ENCODE measurements around the gene WWC2.

The WWC2 gene

GRCh38 chr4:183326853-183327252 lies 227.8 kb downstream of the WWC2 start:
- TF ChIP-seq CTCF (IDR thresholded peaks at IDR 0.05; ENCODE audit: extremely low read depth, insufficient read depth, missing control alignments), result no peak
- DNase-seq (ENCODE audit: low spot score), result no peak
- in situ Hi-C loops (cut with MboI; ENCODE audit: low pct_unique_long_range_greater_than_20kb, low sequenced_read_pairs, unreplicated experiment), result no loop called here

- DNase-seq (ENCODE audit: low spot score), result no peak
- in situ Hi-C loops (cut with MboI; ENCODE audit: low pct_unique_long_range_greater_than_20kb, low sequenced_read_pairs, unreplicated experiment), result no loop called here
- TF ChIP-seq CTCF (IDR thresholded peaks at IDR 0.05; ENCODE audit: extremely low read depth, insufficient read depth, missing control alignments), result no peak
These were observed 228.8 kb downstream of the WWC2 start for GRCh38 chr4:183327827-183328226.

GRCh38 chr4:183328832-183329231 lies 229.8 kb downstream of the WWC2 start:
- in situ Hi-C loops (cut with MboI; ENCODE audit: low pct_unique_long_range_greater_than_20kb, low sequenced_read_pairs, unreplicated experiment), result no loop called here
- no peak for TF ChIP-seq CTCF (IDR thresholded peaks at IDR 0.05; ENCODE audit: extremely low read depth, insufficient read depth, missing control alignments)
- DNase-seq (ENCODE audit: low spot score), result no peak

DNA sequence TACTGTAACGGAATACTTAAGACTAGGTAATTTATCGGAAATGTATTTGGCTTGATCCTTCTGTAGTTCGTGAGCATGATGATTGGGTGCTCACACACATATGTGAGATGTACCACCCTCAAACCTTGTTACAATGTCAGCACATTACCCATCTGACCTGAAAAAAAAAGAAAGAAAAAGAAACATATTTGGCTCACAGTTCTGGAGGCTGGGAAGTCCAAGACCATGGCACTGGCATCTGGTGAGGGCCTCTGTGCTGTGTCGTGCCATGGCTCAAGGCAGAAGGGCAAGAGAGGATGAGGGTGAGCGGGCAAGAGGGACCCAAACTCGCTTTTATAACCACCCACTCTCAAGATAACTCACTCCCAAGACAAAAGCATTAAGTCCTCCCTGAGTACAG lies 230.2 kb downstream of the WWC2 start:
- in situ Hi-C loops (cut with MboI; ENCODE audit: low pct_unique_long_range_greater_than_20kb, low sequenced_read_pairs, unreplicated experiment), result no loop called here
- TF ChIP-seq CTCF (IDR thresholded peaks at IDR 0.05; ENCODE audit: extremely low read depth, insufficient read depth, missing control alignments), result no peak
- DNase-seq (ENCODE audit: low spot score), result no peak

DNA sequence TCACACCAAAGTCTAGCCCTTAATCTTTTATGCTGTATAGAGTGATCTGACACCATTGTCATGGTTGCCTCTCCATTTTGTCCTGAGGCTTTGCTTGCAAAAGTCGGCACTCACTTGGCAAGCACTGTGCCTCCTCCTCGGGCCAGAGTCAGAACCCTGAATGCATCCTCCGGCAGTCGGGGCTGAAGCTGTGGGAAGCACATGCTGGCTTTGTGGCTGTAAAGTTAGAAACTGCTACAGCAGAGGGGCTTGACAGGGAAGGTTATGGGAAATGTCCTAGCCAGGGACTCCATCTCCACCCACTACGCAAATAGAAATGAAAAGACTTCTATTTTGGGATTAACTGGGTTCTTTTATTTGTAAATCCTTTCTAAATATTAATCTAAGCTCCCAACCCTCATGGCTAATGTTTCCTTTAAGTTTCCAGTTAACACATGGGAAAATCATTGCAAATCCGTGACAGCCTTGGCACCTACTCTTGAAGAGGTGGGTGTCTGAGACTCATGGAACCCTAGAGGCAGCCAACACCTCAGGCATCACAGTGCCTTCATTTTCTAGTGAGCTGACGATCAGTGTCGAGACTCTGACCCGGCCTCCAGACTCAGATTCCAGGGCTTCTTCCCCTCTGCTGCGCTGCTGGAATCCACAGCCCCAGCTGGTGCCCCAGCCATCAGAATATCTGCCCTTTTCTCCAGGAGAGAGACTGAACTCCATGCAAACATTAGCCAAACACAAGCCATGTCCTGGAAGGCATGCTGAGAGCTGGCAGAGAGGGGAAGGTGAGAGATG lies 231.1 kb downstream of the WWC2 start:
- no peak for DNase-seq (ENCODE audit: low spot score)
- TF ChIP-seq CTCF (IDR thresholded peaks at IDR 0.05; ENCODE audit: extremely low read depth, insufficient read depth, missing control alignments), result no peak
- in situ Hi-C loops (cut with MboI; ENCODE audit: low pct_unique_long_range_greater_than_20kb, low sequenced_read_pairs, unreplicated experiment), result no loop called here

DNA sequence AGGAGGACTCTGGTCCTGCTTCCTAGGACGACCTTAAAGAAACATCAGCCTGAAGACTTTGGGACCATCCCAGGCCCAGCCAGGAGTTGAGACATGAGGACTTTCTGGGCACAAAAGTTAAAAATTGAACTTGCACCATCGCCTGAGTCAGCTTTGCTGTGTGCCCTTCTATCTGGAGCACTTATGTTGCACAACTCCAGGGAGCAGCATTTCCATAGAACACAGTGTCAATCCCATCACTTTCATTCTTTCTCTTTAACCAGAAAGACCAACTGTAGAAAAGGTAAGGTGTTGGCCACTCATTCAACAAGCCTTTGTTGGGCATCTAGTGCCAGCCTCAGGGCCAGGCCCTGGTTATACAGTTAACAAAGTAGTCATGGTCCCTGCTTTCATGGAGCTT lies 231.8 kb downstream of the WWC2 start:
- in situ Hi-C loops (cut with MboI; ENCODE audit: low pct_unique_long_range_greater_than_20kb, low sequenced_read_pairs, unreplicated experiment), result no loop called here
- DNase-seq (ENCODE audit: low spot score), result no peak
- TF ChIP-seq CTCF (IDR thresholded peaks at IDR 0.05; ENCODE audit: extremely low read depth, insufficient read depth, missing control alignments), result no peak
